Keratinocyte (primary cell): ENCODE measurements around the gene EFCAB6.

Source experiments
- CTCF ChIP-seq, 3 experiments: IDR thresholded peaks in 1 of 3; conservative IDR thresholded peaks in 1 of 3; optimal IDR thresholded peaks in 1 of 3; 2 replicates in 2 of 3; 3 replicates in 1 of 3; pipeline versions ENCODE3 to v1.5.1; 2011; ENCODE audit warnings: low read length in 3 of 3, mild to moderate bottlenecking in 3 of 3, moderate library complexity in 2 of 3, control low read depth in 1 of 3, inconsistent platforms in 1 of 3; ENCODE audit not compliant: insufficient read depth in 2 of 3; ENCODE audit errors: extremely low read depth in 1 of 3
- EZH2 ChIP-seq: IDR thresholded peaks from one replicate; pipeline ENCODE4 v1.6.1; 2012; ENCODE audit warnings: inconsistent platforms, mild to moderate bottlenecking, low read length, moderate library complexity

- TF ChIP-seq CTCF (optimal IDR thresholded peaks at IDR 0.05 in 1 of 3, IDR thresholded peaks at IDR 0.05 in 1 of 3, conservative IDR thresholded peaks at IDR 0.05 in 1 of 3; ENCODE audit: extremely low read depth in 1 of 3, insufficient read depth in 2 of 3, low read length in 3 of 3): no peak
- no peak for TF ChIP-seq EZH2
Observed at GRCh38 chr22:43782448-43782847, 29.7 kb downstream of the EFCAB6 start.
